GM21723 (cell line): ENCODE results near the gene VCY.
"Not testable (repeated sequence)": the region's sequence is repeated elsewhere in the genome, so short reads cannot be mapped to it uniquely, and the experiment has no call there.

Experiments used
- ATAC-seq: cut with Tn5 transposase; IDR thresholded peaks from one replicate; pipeline ENCODE4 v1.9.1; 2021; ENCODE audit warnings: mild to moderate bottlenecking, moderate library complexity; ENCODE audit not compliant: unreplicated experiment

VCY gene

DNA sequence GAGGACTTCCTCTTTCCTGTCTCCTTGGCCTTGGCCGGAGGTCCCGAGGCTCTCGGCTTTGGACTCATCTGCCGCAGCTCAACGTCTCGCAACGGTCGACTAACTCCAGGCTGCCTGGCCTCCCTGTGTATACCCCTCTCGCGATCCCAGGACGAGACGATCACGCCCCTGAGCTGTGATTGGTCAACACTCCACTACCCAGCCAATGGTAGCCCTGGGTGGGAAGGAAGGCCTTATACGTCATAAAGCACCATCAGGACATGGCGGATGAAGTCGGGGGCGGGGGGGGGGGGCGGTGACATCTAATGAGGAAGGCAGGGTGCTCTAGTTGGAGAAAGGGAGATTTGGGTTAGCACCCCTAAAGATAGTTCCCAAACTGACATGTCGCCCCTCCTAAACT is at the start of gene VCY:
TSS of gene VCY (minus strand) at position 101 of the 400 bp plus-strand sequence. CDS start at position 68, 33 bp downstream.
- ATAC-seq: not testable (repeated sequence)

DNA sequence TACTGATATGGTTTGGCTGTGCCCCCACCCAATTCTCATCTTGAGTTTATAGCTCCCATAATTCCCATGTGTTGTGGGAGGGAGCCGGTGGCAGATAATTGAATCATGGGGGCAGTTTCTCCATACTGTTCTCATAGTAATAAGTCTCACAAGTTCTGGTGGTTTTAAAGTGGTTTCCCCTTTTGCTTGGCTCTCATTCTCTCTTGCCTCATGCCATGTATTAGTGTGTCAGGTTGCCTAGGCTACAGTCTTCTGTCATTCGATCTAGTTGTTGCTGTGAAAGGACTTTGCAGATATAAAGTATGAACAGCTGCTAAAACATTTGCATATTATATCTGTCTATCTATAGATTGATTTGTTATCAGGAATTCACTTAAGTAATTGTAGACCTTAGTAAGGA is 44.1 kb upstream of the VCY start:
- not testable (repeated sequence) for ATAC-seq

DNA sequence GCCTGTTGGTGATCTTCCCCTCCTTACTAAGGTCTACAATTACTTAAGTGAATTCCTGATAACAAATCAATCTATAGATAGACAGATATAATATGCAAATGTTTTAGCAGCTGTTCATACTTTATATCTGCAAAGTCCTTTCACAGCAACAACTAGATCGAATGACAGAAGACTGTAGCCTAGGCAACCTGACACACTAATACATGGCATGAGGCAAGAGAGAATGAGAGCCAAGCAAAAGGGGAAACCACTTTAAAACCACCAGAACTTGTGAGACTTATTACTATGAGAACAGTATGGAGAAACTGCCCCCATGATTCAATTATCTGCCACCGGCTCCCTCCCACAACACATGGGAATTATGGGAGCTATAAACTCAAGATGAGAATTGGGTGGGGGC is 25.6 kb upstream of the VCY start:
- not testable (repeated sequence) for ATAC-seq

DNA sequence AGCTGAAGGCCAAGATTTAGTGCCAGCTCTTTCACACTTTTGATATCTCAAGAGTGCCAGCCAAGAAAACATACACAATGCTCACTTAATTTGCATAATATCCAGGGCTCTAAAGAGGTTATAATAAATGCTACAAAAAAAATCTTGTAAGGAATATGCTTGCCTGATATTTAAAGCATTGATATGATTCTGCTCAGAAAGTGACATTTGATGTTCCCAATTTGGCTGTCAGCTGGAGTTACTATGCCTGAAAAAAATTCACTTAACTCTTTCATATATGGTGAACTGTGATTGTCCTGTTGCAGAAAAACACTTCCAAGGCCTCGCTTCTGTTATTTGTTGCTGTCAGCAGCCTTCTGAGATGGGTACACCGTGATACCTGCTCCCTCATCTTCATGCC is 43.9 kb downstream of the VCY start:
- not testable (repeated sequence) for ATAC-seq
